ENCODE measurements around the gene ITPRIPL1. TPM values are rescaled to one million over a fixed set of nuclear protein-coding genes. Genes with fewer than 3 reads are reported as not detected.

ITPRIPL1 gene
- total RNA-seq, 2 experiments from 2014 or later = 43.4 to 43.5 TPM

GRCh38 chr2:96305979-96306308, 19.2 kb upstream of the ITPRIPL1 start:
- ATAC-seq (no peak), DNase-seq (no peak)
- ChIA-PET CTCF (interaction anchor here (0.7 to 2.2 kb wide), 3 partner anchors 16 to 31 kb away, joined by 3 to 25 read pairs (median 4); no protein-coding TSS in a partner anchor), POLR2A (interaction anchor here (0.7 to 5.5 kb wide), 10 partner anchors 10 to 233 kb away, joined by 3 to 75 read pairs (median 7); partner anchors contain the start of genes ITPRIPL1 and NCAPH)
- H3K9me3 Mint-ChIP-seq (ENCODE audit: insufficient read depth) = no peaks in the 10 kb centered on the region
- peak overlapping the region; percentile 100 for H3K27ac Mint-ChIP-seq
- H3K4me1 Mint-ChIP-seq (ENCODE audit: low read depth) = peaks cover 67% of the 10 kb centered on the region
- H3K27me3 Mint-ChIP-seq (ENCODE audit: low read depth) = no peaks in the 10 kb centered on the region
- H3K4me3 Mint-ChIP-seq = peak overlapping the region; percentile 99
- H3K36me3 Mint-ChIP-seq (ENCODE audit: low read depth) = peaks cover 55% of the 10 kb centered on the region

GRCh38 chr2:96306370-96306769, 18.7 kb upstream of the ITPRIPL1 start:
- ChIA-PET CTCF (interaction anchor here (2.2 kb wide), 1 partner anchor 15 kb away, joined by 25 read pairs; no protein-coding TSS in a partner anchor), POLR2A (interaction anchor here (0.7 to 5.5 kb wide), 8 partner anchors 10 to 232 kb away, joined by 4 to 75 read pairs (median 16); partner anchors contain the start of genes ITPRIPL1 and NCAPH)
- Mint-ChIP-seq H3K4me3 (peak overlapping the region; percentile 99), H3K27me3 (ENCODE audit: low read depth) (no peaks in the 10 kb centered on the region), H3K36me3 (ENCODE audit: low read depth) (peaks cover 51% of the 10 kb centered on the region), H3K9me3 (ENCODE audit: insufficient read depth) (no peaks in the 10 kb centered on the region), H3K27ac (peak overlapping the region; percentile 100), H3K4me1 (ENCODE audit: low read depth) (peaks cover 63% of the 10 kb centered on the region)
- DNase-seq = no peak
- ATAC-seq = no peak

DNA sequence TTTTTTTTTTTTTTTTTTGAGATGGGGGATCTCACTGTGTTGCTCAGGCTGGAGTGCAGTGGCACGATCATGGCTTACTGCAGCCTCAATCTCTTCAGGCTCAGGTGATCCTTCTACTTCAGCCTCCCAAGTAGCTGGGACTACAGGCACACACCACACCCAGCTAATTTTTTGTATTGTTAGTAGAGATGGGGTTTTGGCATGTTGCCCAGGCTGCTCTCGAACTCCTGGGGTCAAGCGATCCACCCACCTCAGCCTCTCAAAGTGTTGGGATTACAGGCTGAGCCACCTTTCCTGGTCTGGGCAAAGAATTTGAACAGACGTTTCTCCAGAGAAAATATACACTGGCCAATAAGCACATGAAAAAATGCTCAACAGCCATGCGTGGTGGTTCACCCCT, 16.9 kb upstream of the ITPRIPL1 start:
- peaks cover 50% of the 10 kb centered on the region for H3K4me1 Mint-ChIP-seq (ENCODE audit: low read depth)
- no peaks in the 10 kb centered on the region for H3K9me3 Mint-ChIP-seq (ENCODE audit: insufficient read depth)
- DNase-seq (no peak), ATAC-seq (no peak)
- no peak overlapping the region for H3K4me3 Mint-ChIP-seq
- ChIA-PET CTCF (interaction anchor here (1.2 kb wide), 1 partner anchor 104 kb away, joined by 3 read pairs; no protein-coding TSS in a partner anchor), POLR2A (interaction anchor here (1.2 to 5.5 kb wide), 2 partner anchors 13 to 18 kb away, joined by 4 to 75 read pairs; no protein-coding TSS in a partner anchor)
- no peaks in the 10 kb centered on the region for H3K27me3 Mint-ChIP-seq (ENCODE audit: low read depth)
- H3K36me3 Mint-ChIP-seq (ENCODE audit: low read depth) = peaks cover 32% of the 10 kb centered on the region
- peak overlapping the region; percentile 53 for H3K27ac Mint-ChIP-seq

DNA sequence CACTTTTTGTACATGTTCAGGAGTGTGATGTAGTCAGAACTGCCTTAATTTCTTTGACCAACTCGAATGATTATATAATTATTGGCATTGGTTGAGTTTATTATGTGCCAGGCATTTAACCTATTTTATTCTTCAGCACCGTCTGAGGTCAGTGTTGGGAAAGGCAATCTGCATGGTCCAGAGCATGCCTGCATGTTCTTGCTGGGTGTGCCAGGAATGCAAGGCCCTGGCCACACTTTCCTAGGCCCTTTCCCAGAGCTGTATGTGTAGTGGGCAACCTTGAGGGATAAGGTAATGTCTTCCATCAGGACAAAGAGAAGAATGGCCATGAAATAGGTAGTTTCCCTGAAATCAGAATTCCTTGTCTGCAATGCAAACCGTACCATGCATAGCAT, 10.1 kb upstream of the ITPRIPL1 start:
- POLR2A ChIA-PET = interaction anchor here (1.8 to 2.2 kb wide), 3 partner anchors 10 to 20 kb away, joined by 6 to 22 read pairs (median 9); partner anchors contain the start of genes ITPRIPL1, NCAPH and SNRNP200
- ATAC-seq = no peak
- peaks cover 30% of the 10 kb centered on the region for H3K36me3 Mint-ChIP-seq (ENCODE audit: low read depth)
- no peaks in the 10 kb centered on the region for H3K9me3 Mint-ChIP-seq (ENCODE audit: insufficient read depth)
- H3K4me1 Mint-ChIP-seq (ENCODE audit: low read depth) = peaks cover 58% of the 10 kb centered on the region
- peak overlapping the region; percentile 67 for H3K4me3 Mint-ChIP-seq
- CTCF ChIA-PET = interaction anchor here (1.4 to 2.5 kb wide), 2 partner anchors 10 kb away, joined by 4 to 6 read pairs; partner anchors contain the start of gene ITPRIPL1
- DNase-seq = no peak
- peak overlapping the region; percentile 93 for H3K27ac Mint-ChIP-seq
- H3K27me3 Mint-ChIP-seq (ENCODE audit: low read depth) = no peaks in the 10 kb centered on the region

DNA sequence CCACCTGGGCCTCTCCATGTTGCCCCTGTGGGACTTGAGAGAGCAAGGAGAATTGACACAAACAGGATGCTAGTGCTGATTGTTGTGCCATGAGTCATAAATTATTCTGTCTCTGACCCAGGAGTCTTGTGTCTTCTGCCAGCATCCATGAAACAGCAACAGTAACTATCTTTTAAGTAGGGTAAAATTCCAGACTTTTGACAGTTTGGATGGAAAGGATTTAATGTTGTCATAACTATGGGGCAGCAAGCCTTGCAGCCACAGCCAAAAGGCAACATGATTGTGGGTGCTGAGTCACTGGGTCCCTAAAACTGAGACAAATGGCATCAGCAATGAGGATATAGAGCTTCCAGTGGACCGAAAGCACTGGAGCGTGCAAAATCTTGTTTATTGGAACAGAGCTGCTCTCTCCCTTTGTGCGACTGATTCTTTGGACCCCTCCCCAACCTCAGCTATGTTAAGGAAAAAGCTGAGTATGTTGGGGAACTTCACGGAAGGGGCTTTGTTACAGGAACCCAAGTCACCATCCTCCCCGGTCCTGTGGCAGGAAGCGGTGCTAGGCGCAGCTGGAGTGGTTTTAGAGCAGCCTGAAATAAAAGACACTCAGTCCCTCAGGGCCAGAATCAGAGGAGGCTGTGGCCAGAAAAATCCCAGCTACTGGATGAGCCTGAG, 9.6 kb upstream of the ITPRIPL1 start:
- ATAC-seq (peak; percentile 73), DNase-seq (peak; percentile 62)
- CTCF ChIA-PET = interaction anchor here (1.4 to 2.5 kb wide), 2 partner anchors 9 to 11 kb away, joined by 4 to 6 read pairs; partner anchors contain the start of gene ITPRIPL1

DNA sequence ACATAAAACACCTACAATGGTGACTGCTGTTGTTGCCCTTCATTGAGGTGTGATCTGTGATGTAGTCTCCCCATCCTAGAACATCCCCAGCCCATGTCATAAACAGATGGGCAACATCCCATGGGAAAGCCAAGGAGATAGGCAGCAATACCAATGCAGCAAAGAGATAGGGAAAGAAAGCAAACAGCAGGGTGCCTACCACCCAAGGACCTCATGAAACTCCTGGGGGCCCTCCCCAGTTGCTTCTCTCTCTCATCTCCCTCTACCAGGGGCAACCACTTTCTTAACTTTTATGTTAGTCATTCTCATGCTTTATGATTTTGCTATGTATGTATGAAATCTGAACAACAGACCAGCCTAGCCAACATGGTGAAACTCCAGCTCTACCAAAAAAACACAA, 8.1 kb upstream of the ITPRIPL1 start:
- H3K27me3 Mint-ChIP-seq (ENCODE audit: low read depth) = no peaks in the 10 kb centered on the region
- peak overlapping the region; percentile 18 for H3K4me3 Mint-ChIP-seq
- H3K4me1 Mint-ChIP-seq (ENCODE audit: low read depth) = peaks cover 64% of the 10 kb centered on the region
- ChIA-PET POLR2A (interaction anchor here (1.9 kb wide), 1 partner anchor 12 kb away, joined by 22 read pairs; the partner anchor contains the start of gene SNRNP200), CTCF (no interaction called here)
- peak overlapping the region; percentile 93 for H3K27ac Mint-ChIP-seq
- H3K36me3 Mint-ChIP-seq (ENCODE audit: low read depth) = peaks cover 32% of the 10 kb centered on the region
- DNase-seq (no peak), ATAC-seq (no peak)
- no peaks in the 10 kb centered on the region for H3K9me3 Mint-ChIP-seq (ENCODE audit: insufficient read depth)

More for the DNA sequence above, 9.6 kb upstream of the ITPRIPL1 start:
- Mint-ChIP-seq H3K9me3 (ENCODE audit: insufficient read depth) (no peaks in the 10 kb centered on the region), H3K27ac (peak overlapping the region; percentile 93), H3K4me1 (ENCODE audit: low read depth) (peaks cover 60% of the 10 kb centered on the region), H3K4me3 (peak overlapping the region; percentile 67), H3K27me3 (ENCODE audit: low read depth) (no peaks in the 10 kb centered on the region), H3K36me3 (ENCODE audit: low read depth) (peaks cover 32% of the 10 kb centered on the region)
- POLR2A ChIA-PET = interaction anchor here (1.1 to 2.2 kb wide), 4 partner anchors 9 to 20 kb away, joined by 3 to 22 read pairs (median 8); partner anchors contain the start of genes ITPRIPL1, NCAPH and SNRNP200

GRCh38 chr2:96317584-96317997, 7.5 kb upstream of the ITPRIPL1 start:
- ATAC-seq (no peak), DNase-seq (no peak)
- Mint-ChIP-seq H3K9me3 (ENCODE audit: insufficient read depth) (no peaks in the 10 kb centered on the region), H3K27ac (peak overlapping the region; percentile 60), H3K4me3 (no peak overlapping the region), H3K27me3 (ENCODE audit: low read depth) (no peaks in the 10 kb centered on the region), H3K36me3 (ENCODE audit: low read depth) (peaks cover 32% of the 10 kb centered on the region), H3K4me1 (ENCODE audit: low read depth) (peaks cover 64% of the 10 kb centered on the region)
- ChIA-PET POLR2A (interaction anchor here (2.5 kb wide), 1 partner anchor 12 kb away, joined by 9 read pairs; the partner anchor contains the start of gene SNRNP200), CTCF (interaction anchor here (0.9 kb wide), 1 partner anchor 13 kb away, joined by 3 read pairs; the partner anchor contains the start of gene SNRNP200)

DNA sequence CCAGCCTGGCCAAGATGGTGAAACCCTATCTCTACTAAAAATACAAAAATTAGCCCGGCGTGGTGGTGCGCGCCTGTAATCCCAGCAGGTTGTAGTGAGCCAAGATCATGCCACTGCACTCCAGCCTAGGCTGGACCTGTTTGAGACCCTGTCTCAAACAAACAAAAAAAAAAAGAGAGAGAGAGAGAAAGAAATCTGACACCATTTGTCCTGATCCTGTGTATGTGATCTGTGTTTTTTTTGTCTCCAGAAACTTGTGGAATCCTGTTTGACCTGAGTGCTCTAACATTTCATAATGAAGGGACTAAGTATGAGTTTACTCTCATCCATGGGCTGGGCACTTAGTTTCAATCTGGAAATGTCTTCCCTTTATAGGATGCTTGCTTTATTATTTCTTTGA, 6.4 kb upstream of the ITPRIPL1 start:
- ATAC-seq (no peak), DNase-seq (no peak)
- Mint-ChIP-seq H3K27me3 (ENCODE audit: low read depth) (no peaks in the 10 kb centered on the region), H3K27ac (peak overlapping the region; percentile 27), H3K36me3 (ENCODE audit: low read depth) (peaks cover 32% of the 10 kb centered on the region), H3K9me3 (ENCODE audit: insufficient read depth) (no peaks in the 10 kb centered on the region), H3K4me1 (ENCODE audit: low read depth) (peaks cover 64% of the 10 kb centered on the region), H3K4me3 (peak overlapping the region; percentile 50)
- ChIA-PET POLR2A (interaction anchor here (2.5 kb wide), 1 partner anchor 13 kb away, joined by 9 read pairs; the partner anchor contains the start of gene SNRNP200), CTCF (interaction anchor here (0.6 to 2.2 kb wide), 2 partner anchors 39 to 303 kb away, joined by 3 to 4 read pairs; no protein-coding TSS in a partner anchor)

GRCh38 chr2:96319396-96319795, 5.7 kb upstream of the ITPRIPL1 start:
- peak overlapping the region; percentile 55 for H3K27ac Mint-ChIP-seq
- DNase-seq (no peak), ATAC-seq (no peak)
- ChIA-PET CTCF (interaction anchor here (2.2 to 4.9 kb wide), 2 partner anchors 14 to 38 kb away, joined by 4 to 25 read pairs; partner anchors contain the start of gene SNRNP200), POLR2A (interaction anchor here (1.2 to 2.8 kb wide), 3 partner anchors 14 to 162 kb away, joined by 3 to 35 read pairs (median 9); partner anchors contain the start of genes NCAPH and SNRNP200)
- peak overlapping the region; percentile 50 for H3K4me3 Mint-ChIP-seq
- H3K9me3 Mint-ChIP-seq (ENCODE audit: insufficient read depth) = no peaks in the 10 kb centered on the region
- peaks cover 66% of the 10 kb centered on the region for H3K4me1 Mint-ChIP-seq (ENCODE audit: low read depth)
- H3K27me3 Mint-ChIP-seq (ENCODE audit: low read depth) = no peaks in the 10 kb centered on the region
- H3K36me3 Mint-ChIP-seq (ENCODE audit: low read depth) = peaks cover 29% of the 10 kb centered on the region

DNA sequence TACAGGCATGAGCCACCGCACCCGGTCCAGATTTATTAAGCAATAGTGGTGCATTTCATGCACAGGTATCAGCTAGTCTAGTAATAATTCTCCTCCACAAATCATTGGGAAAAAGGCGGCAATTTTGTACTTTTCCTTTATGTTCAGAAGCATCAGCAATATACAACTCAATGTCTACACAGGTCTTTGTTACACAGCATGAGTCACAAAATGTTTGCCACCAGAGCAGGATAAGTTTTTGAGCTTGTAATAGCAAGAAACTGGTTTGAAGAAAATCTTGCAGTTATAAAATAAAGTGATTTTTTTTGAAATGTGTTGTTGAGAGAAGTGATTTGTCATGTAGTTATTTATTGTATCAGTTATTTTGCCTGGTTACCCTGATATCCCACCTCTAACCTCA, 4.8 kb upstream of the ITPRIPL1 start:
- ATAC-seq (no peak), DNase-seq (no peak)
- Mint-ChIP-seq H3K27ac (peak overlapping the region; percentile 89), H3K4me1 (ENCODE audit: low read depth) (peaks cover 65% of the 10 kb centered on the region), H3K9me3 (ENCODE audit: insufficient read depth) (no peaks in the 10 kb centered on the region), H3K4me3 (peak overlapping the region; percentile 78), H3K27me3 (ENCODE audit: low read depth) (no peaks in the 10 kb centered on the region), H3K36me3 (ENCODE audit: low read depth) (peaks cover 25% of the 10 kb centered on the region)
- ChIA-PET CTCF (interaction anchor here (1.2 to 4.9 kb wide), 11 partner anchors 8 to 273 kb away, joined by 3 to 25 read pairs (median 5); partner anchors contain the start of genes ASTL, CIAO1, NCAPH and SNRNP200), POLR2A (interaction anchor here (0.9 to 2.8 kb wide), 8 partner anchors 10 to 163 kb away, joined by 3 to 75 read pairs (median 4); partner anchors contain the start of genes NCAPH and SNRNP200)
